Osteoblast (primary cell): Measurements from ENCODE around the gene RNF215. TPM values are rescaled to one million over a fixed set of nuclear protein-coding genes. Genes with fewer than 3 reads are reported as not detected.
A peak's percentile ranks its signal among the peaks of the same experiment; 100 is the strongest.

Experiments used
- DNase-seq: peaks from one replicate; pipeline ENCODE4 v3.0.0; 2011; ENCODE audit warnings: low spot score, mixed read lengths; ENCODE audit not compliant: insufficient read length; ENCODE audit errors: missing footprints
- H2AFZ ChIP-seq: 2 replicates; pipeline ENCODE4 v1.6.0; 2011; ENCODE audit warnings: mild to moderate bottlenecking, low read length
- H3K27ac ChIP-seq: 2 replicates; pipeline ENCODE4 v1.5.1; 2011; ENCODE audit warnings: mild to moderate bottlenecking, low read depth, low read length, moderate library complexity
- H3K27me3 ChIP-seq: 2 replicates; pipeline ENCODE4 v1.6.0; 2012; ENCODE audit warnings: mild to moderate bottlenecking, control low read depth, inconsistent platforms, low read length, moderate library complexity; ENCODE audit not compliant: insufficient read depth
- H3K36me3 ChIP-seq: 2 replicates; pipeline ENCODE4 v1.5.1; 2011; ENCODE audit warnings: mild to moderate bottlenecking, low read length, control low read depth, moderate library complexity; ENCODE audit not compliant: insufficient read depth
- H3K4me1 ChIP-seq: 2 replicates; pipeline ENCODE4 v1.5.1; 2011; ENCODE audit warnings: mild to moderate bottlenecking, low read length, control low read depth, moderate library complexity; ENCODE audit not compliant: insufficient read depth
- H3K4me2 ChIP-seq: 2 replicates; pipeline ENCODE4 v1.6.0; 2011; ENCODE audit warnings: mild to moderate bottlenecking, low read length; ENCODE audit not compliant: insufficient read depth
- H3K4me3 ChIP-seq: fragments of 200-600 bp; sonication (generic); 3 replicates; pipeline ENCODE4 v1.5.1; 2012; ENCODE audit warnings: mild to moderate bottlenecking, low read length, inconsistent platforms; ENCODE audit not compliant: insufficient read depth
- H3K79me2 ChIP-seq: 2 replicates; pipeline ENCODE4 v1.6.0; 2012; ENCODE audit warnings: mild to moderate bottlenecking, low read length, control low read depth, inconsistent platforms; ENCODE audit not compliant: insufficient read depth
- H3K9me3 ChIP-seq: 2 replicates; pipeline ENCODE4 v1.5.1; 2011; ENCODE audit warnings: low read depth, low read length, control low read depth
- H4K20me1 ChIP-seq: 2 replicates; pipeline ENCODE4 v1.6.0; 2012; ENCODE audit warnings: mild to moderate bottlenecking, low read length, control low read depth; ENCODE audit not compliant: insufficient read depth
- CTCF ChIP-seq: IDR thresholded peaks from 2 replicates; pipeline ENCODE4 v1.5.1; 2011; ENCODE audit warnings: mild to moderate bottlenecking, low read depth, low read length, moderate library complexity; ENCODE audit errors: extremely low read depth
- total RNA-seq: library from RNA; depleted of rRNA; stranded (reverse); fragments of >200 nt; gene quantifications from 2 replicates; pipeline ENCODE4 v1.2.3, GENCODE V29; 2012

Gene RNF215
- total RNA-seq, 1 donor: 20.6 TPM

GRCh38 chr22:30421695-30422480 is 34.7 kb upstream of the RNF215 start:
- H4K20me1 ChIP-seq: no peaks in the 10 kb centered on the region
- no peaks in the 10 kb centered on the region for H3K9me3 ChIP-seq
- peak overlapping the region; percentile 73 for H3K4me3 ChIP-seq
- no peak for TF ChIP-seq CTCF
- peaks cover 5% of the 10 kb centered on the region for H3K79me2 ChIP-seq
- no peak for DNase-seq
- H3K4me2 ChIP-seq: peak overlapping the region; percentile 93
- H3K4me1 ChIP-seq: peaks cover 69% of the 10 kb centered on the region
- H3K27me3 ChIP-seq: no peaks in the 10 kb centered on the region
- peak overlapping the region; percentile 97 for H3K27ac ChIP-seq
- H2AFZ ChIP-seq: no peak overlapping the region
- H3K36me3 ChIP-seq: peaks cover 40% of the 10 kb centered on the region

- DNase-seq: peak; percentile 95
- Histone ChIP-seq H3K79me2 (peaks cover 5% of the 10 kb centered on the region), H3K4me2 (peak overlapping the region; percentile 93), H2AFZ (no peak overlapping the region), H3K27me3 (no peaks in the 10 kb centered on the region), H3K36me3 (peaks cover 53% of the 10 kb centered on the region), H4K20me1 (no peaks in the 10 kb centered on the region), H3K4me3 (peak overlapping the region; percentile 36), H3K4me1 (peaks cover 66% of the 10 kb centered on the region), H3K9me3 (no peaks in the 10 kb centered on the region), H3K27ac (peak overlapping the region; percentile 97)
- TF ChIP-seq CTCF: no peak
Observed at GRCh38 chr22:30420347-30421125, 33.3 kb upstream of the RNF215 start.

- H3K27me3 ChIP-seq: no peaks in the 10 kb centered on the region
- H3K36me3 ChIP-seq: peaks cover 81% of the 10 kb centered on the region
- H3K4me2 ChIP-seq: no peak overlapping the region
- H3K27ac ChIP-seq: peak overlapping the region; percentile 30
- peaks cover 2% of the 10 kb centered on the region for H3K79me2 ChIP-seq
- no peak for TF ChIP-seq CTCF
- no peaks in the 10 kb centered on the region for H4K20me1 ChIP-seq
- H3K4me3 ChIP-seq: no peak overlapping the region
- no peaks in the 10 kb centered on the region for H3K9me3 ChIP-seq
- no peak for DNase-seq
- H2AFZ ChIP-seq: no peak overlapping the region
- peaks cover 50% of the 10 kb centered on the region for H3K4me1 ChIP-seq
Observed at GRCh38 chr22:30416837-30417236, 29.6 kb upstream of the RNF215 start.

- Histone ChIP-seq H3K79me2 (peaks cover 2% of the 10 kb centered on the region), H2AFZ (no peak overlapping the region), H3K27me3 (no peaks in the 10 kb centered on the region), H3K36me3 (peaks cover 80% of the 10 kb centered on the region), H3K27ac (peak overlapping the region; percentile 30), H3K4me1 (peaks cover 45% of the 10 kb centered on the region), H3K4me2 (no peak overlapping the region), H3K4me3 (no peak overlapping the region), H4K20me1 (no peaks in the 10 kb centered on the region), H3K9me3 (no peaks in the 10 kb centered on the region)
- TF ChIP-seq CTCF: no peak
- no peak for DNase-seq
Observed at GRCh38 chr22:30416403-30416802, 29.2 kb upstream of the RNF215 start.
